ENCODE data around the gene ANKS4B. TPM values are rescaled to one million over a fixed set of nuclear protein-coding genes. Genes with fewer than 3 reads are reported as not detected.

Gene ANKS4B
- polyA plus RNA-seq, 1 donor from 2014 or later, result not detected

DNA sequence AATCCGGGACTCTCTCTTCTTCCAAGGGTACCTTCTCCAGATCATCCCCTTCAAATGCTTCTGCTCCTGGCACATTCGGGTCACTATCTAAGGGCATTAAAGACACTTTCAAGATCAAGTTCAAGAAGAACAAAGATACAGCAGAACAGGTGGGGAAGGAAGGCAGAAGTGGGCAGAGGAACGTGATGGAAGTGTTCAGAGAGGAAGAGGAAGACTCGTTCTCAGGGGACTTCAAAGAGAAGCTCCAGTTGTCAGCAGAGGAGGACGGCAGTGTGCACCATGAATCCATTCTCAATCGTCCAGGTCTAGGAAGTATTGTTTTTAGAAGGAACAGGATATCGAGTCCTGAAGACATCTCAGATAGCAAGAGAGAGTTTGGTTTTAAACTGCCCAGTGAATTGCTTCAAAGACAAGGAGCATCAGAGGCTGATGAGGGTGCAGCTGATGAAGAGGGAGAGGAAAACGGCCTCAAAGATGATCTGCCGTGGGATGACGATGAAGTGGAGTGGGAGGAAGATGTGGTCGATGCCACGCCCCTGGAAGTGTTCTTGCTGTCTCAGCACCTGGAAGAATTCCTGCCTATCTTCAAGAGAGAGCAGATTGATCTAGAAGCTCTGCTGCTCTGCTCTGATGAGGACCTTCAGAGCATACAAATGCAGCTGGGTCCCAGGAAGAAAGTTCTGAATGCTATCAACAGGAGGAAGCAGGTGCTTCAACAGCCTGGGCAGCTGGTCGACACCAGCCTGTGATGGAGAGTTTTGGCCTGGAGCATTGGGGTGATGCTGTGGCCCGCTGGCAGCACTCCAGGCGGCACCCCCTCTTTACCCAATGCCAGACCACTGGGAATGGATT is 16.8 kb downstream of the ANKS4B start:
- Histone ChIP-seq H3K4me3 (ENCODE audit: low read length) (no peak overlapping the region), H3K4me2 (ENCODE audit: low read length) (no peak overlapping the region), H3K9me3 (ENCODE audit: low read length) (no peaks in the 10 kb centered on the region), H3F3A (ENCODE audit: insufficient read depth, low read length, poor library complexity, severe bottlenecking) (no peaks in the 10 kb centered on the region), H3K27me3 (ENCODE audit: insufficient read depth, low read depth, low read length) (no peaks in the 10 kb centered on the region), H3K79me2 (replicated peaks; ENCODE audit: insufficient read depth, low read length) (no peaks in the 10 kb centered on the region), H3K27ac (ENCODE audit: low read length) (no peak overlapping the region), H3K36me3 (ENCODE audit: insufficient read depth, low read length) (no peaks in the 10 kb centered on the region), H2AFZ (ENCODE audit: low read depth, low read length) (no peak overlapping the region), H3K9me2 (ENCODE audit: insufficient read depth, low read length) (no peaks in the 10 kb centered on the region), H3K9ac (ENCODE audit: low read length) (no peak overlapping the region), H4K20me1 (ENCODE audit: insufficient read depth) (no peaks in the 10 kb centered on the region)
- TF ChIP-seq EP300 (conservative IDR thresholded peaks at IDR 0.05; ENCODE audit: poor library complexity, severe bottlenecking) (no peak), SMC3 (conservative IDR thresholded peaks at IDR 0.05; ENCODE audit: poor library complexity) (no peak), RAD21 (conservative IDR thresholded peaks at IDR 0.05) (no peak), EZH2 (IDR thresholded peaks at IDR 0.05; ENCODE audit: borderline replicate concordance, insufficient read depth, low read length, poor library complexity, severe bottlenecking) (no peak), POLR2AphosphoS5 (IDR thresholded peaks at IDR 0.05) (no peak), MXI1 (conservative IDR thresholded peaks at IDR 0.05; ENCODE audit: poor library complexity, severe bottlenecking) (no peak), TAF1 (IDR thresholded peaks at IDR 0.05; ENCODE audit: low read depth) (no peak), REST (IDR thresholded peaks at IDR 0.05; ENCODE audit: borderline replicate concordance) (no peak)
- TF ChIP-seq, protein P1, sequence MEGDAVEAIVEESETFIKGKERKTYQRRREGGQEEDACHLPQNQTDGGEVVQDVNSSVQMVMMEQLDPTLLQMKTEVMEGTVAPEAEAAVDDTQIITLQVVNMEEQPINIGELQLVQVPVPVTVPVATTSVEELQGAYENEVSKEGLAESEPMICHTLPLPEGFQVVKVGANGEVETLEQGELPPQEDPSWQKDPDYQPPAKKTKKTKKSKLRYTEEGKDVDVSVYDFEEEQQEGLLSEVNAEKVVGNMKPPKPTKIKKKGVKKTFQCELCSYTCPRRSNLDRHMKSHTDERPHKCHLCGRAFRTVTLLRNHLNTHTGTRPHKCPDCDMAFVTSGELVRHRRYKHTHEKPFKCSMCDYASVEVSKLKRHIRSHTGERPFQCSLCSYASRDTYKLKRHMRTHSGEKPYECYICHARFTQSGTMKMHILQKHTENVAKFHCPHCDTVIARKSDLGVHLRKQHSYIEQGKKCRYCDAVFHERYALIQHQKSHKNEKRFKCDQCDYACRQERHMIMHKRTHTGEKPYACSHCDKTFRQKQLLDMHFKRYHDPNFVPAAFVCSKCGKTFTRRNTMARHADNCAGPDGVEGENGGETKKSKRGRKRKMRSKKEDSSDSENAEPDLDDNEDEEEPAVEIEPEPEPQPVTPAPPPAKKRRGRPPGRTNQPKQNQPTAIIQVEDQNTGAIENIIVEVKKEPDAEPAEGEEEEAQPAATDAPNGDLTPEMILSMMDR (IDR thresholded peaks at IDR 0.05; ENCODE audit: poor library complexity, severe bottlenecking), result no peak

DNA sequence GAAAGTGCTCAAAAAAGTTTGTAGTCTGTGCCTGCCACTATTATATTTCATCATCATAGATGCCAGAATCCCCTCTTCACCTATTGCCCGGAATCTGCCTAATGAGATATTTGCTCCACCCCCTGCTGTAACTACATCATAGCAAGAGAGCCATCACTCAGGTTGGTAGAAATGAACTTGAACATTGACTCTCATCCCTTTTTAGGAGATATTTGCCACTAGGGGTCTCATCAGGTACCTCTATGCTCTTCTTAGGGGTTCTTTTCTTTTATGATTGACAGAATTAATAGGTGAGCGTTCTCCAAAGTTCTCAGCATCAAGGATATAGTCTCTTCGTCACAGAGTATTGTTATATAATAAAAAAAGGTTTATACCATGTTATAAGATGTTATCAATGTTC is 20.0 kb downstream of the ANKS4B start:
- no peak overlapping the region for H3K4me2 ChIP-seq (ENCODE audit: low read length)
- TF ChIP-seq MXI1 (conservative IDR thresholded peaks at IDR 0.05; ENCODE audit: poor library complexity, severe bottlenecking) (no peak), TAF1 (IDR thresholded peaks at IDR 0.05; ENCODE audit: low read depth) (no peak), SMC3 (conservative IDR thresholded peaks at IDR 0.05; ENCODE audit: poor library complexity) (no peak), EZH2 (IDR thresholded peaks at IDR 0.05; ENCODE audit: borderline replicate concordance, insufficient read depth, low read length, poor library complexity, severe bottlenecking) (no peak), RAD21 (conservative IDR thresholded peaks at IDR 0.05) (no peak), EP300 (conservative IDR thresholded peaks at IDR 0.05; ENCODE audit: poor library complexity, severe bottlenecking) (no peak), POLR2AphosphoS5 (IDR thresholded peaks at IDR 0.05) (no peak), REST (IDR thresholded peaks at IDR 0.05; ENCODE audit: borderline replicate concordance) (no peak)
- TF ChIP-seq, protein P1 (IDR thresholded peaks at IDR 0.05; ENCODE audit: poor library complexity, severe bottlenecking), result no peak
- no peaks in the 10 kb centered on the region for H3K27me3 ChIP-seq (ENCODE audit: insufficient read depth, low read depth, low read length)
- H4K20me1 ChIP-seq (ENCODE audit: insufficient read depth), result no peaks in the 10 kb centered on the region
- no peaks in the 10 kb centered on the region for H3K79me2 ChIP-seq (replicated peaks; ENCODE audit: insufficient read depth, low read length)
- H3K9ac ChIP-seq (ENCODE audit: low read length), result no peak overlapping the region
- H3K9me3 ChIP-seq (ENCODE audit: low read length), result no peaks in the 10 kb centered on the region
- no peak overlapping the region for H2AFZ ChIP-seq (ENCODE audit: low read depth, low read length)
- no peaks in the 10 kb centered on the region for H3K36me3 ChIP-seq (ENCODE audit: insufficient read depth, low read length)
- H3K27ac ChIP-seq (ENCODE audit: low read length), result no peak overlapping the region
- H3K4me3 ChIP-seq (ENCODE audit: low read length), result no peak overlapping the region
- H3F3A ChIP-seq (ENCODE audit: insufficient read depth, low read length, poor library complexity, severe bottlenecking), result no peaks in the 10 kb centered on the region
- H3K9me2 ChIP-seq (ENCODE audit: insufficient read depth, low read length), result no peaks in the 10 kb centered on the region
